BE2C (cell line): ENCODE results near the gene ALK.

Experiments
- DNase-seq: peaks from one replicate; pipeline ENCODE4 v3.0.0-alpha.2; 2020
- H3K27me3 ChIP-seq: fragments of 250-450 bp; sonication (Bioruptor Pico); 2 replicates; pipeline ENCODE4 v1.5.1; 2020; ENCODE audit warnings: mild to moderate bottlenecking
- H3K36me3 ChIP-seq: fragments of 250-450 bp; sonication (Bioruptor Pico); 2 replicates; pipeline ENCODE4 v1.5.1; 2020; ENCODE audit warnings: mild to moderate bottlenecking
- H3K4me1 ChIP-seq: fragments of 250-450 bp; sonication (Bioruptor Pico); 2 replicates; pipeline ENCODE4 v1.5.1; 2020
- H3K4me3 ChIP-seq: 2 replicates; pipeline ENCODE4 v1.5.1; 2011; ENCODE audit warnings: low read depth, low read length
- H3K9me3 ChIP-seq: fragments of 250-450 bp; sonication (Bioruptor Pico); 2 replicates; pipeline ENCODE4 v1.5.1; 2020
- CTCF ChIP-seq: IDR thresholded peaks from 2 replicates; pipeline ENCODE4 v1.5.1; 2012; ENCODE audit warnings: mild to moderate bottlenecking, low read depth, low read length

ALK gene

GRCh38 chr2:29447513-29447912, 473.9 kb downstream of the ALK start:
- H3K4me3 ChIP-seq, result no peak overlapping the region
- H3K9me3 ChIP-seq, result no peaks in the 10 kb centered on the region; the same call in 1 of the 2 replicates
- H3K4me1 ChIP-seq, result peaks cover 17% of the 10 kb centered on the region
- H3K36me3 ChIP-seq, result no peaks in the 10 kb centered on the region
- H3K27me3 ChIP-seq, result no peaks in the 10 kb centered on the region
- TF ChIP-seq CTCF, result no peak
- DNase-seq, result no peak

- no peak overlapping the region for H3K4me3 ChIP-seq
- H3K9me3 ChIP-seq, result no peaks in the 10 kb centered on the region; the same call in 1 of the 2 replicates
- no peaks in the 10 kb centered on the region for H3K36me3 ChIP-seq
- TF ChIP-seq CTCF, result no peak
- peaks cover 17% of the 10 kb centered on the region for H3K4me1 ChIP-seq
- no peaks in the 10 kb centered on the region for H3K27me3 ChIP-seq
- DNase-seq, result no peak
Measured at GRCh38 chr2:29446847-29447246, 474.5 kb downstream of the ALK start.

- Histone ChIP-seq H3K27me3 (no peaks in the 10 kb centered on the region), H3K4me1 (peaks cover 17% of the 10 kb centered on the region), H3K4me3 (no peak overlapping the region), H3K36me3 (no peaks in the 10 kb centered on the region), H3K9me3 (no peaks in the 10 kb centered on the region; the same call in 1 of the 2 replicates)
- TF ChIP-seq CTCF, result no peak
- no peak for DNase-seq
Measured at GRCh38 chr2:29444150-29444549, 477.2 kb downstream of the ALK start.

GRCh38 chr2:29443627-29444026, 477.8 kb downstream of the ALK start:
- Histone ChIP-seq H3K4me3 (no peak overlapping the region), H3K36me3 (no peaks in the 10 kb centered on the region)
- DNase-seq, result peak; percentile 18

GRCh38 chr2:29443151-29443550, 478.2 kb downstream of the ALK start:
- DNase-seq, result peak; percentile 30
- no peaks in the 10 kb centered on the region for H3K36me3 ChIP-seq
- H3K27me3 ChIP-seq, result no peaks in the 10 kb centered on the region
- H3K9me3 ChIP-seq, result no peaks in the 10 kb centered on the region; the same call in 1 of the 2 replicates
- H3K4me3 ChIP-seq, result no peak overlapping the region
- H3K4me1 ChIP-seq, result peaks cover 14% of the 10 kb centered on the region
- no peak for TF ChIP-seq CTCF

More at GRCh38 chr2:29443627-29444026, 477.8 kb downstream of the ALK start:
- Histone ChIP-seq H3K4me1 (peaks cover 14% of the 10 kb centered on the region), H3K27me3 (no peaks in the 10 kb centered on the region), H3K9me3 (no peaks in the 10 kb centered on the region; the same call in 1 of the 2 replicates)
- TF ChIP-seq CTCF, result no peak

GRCh38 chr2:29440921-29441623, 480.3 kb downstream of the ALK start:
- no peak overlapping the region for H3K4me3 ChIP-seq
- no peaks in the 10 kb centered on the region; the same call in 1 of the 2 replicates for H3K9me3 ChIP-seq
- peaks cover 19% of the 10 kb centered on the region for H3K4me1 ChIP-seq
- no peaks in the 10 kb centered on the region for H3K36me3 ChIP-seq
- no peaks in the 10 kb centered on the region for H3K27me3 ChIP-seq
- no peak for TF ChIP-seq CTCF
- no peak for DNase-seq
